Measurements from ENCODE around the gene IFT43. TPM values are rescaled to one million over a fixed set of nuclear protein-coding genes. Genes with fewer than 3 reads are reported as not detected.

The IFT43 gene
- total and polyA plus RNA-seq, 10 of the 15 experiments (the other 5 are each of a cell fraction or from before 2014, with no cell fraction given), result 8.2 to 24.8 (median 14.0) TPM

- peak; percentile 30; the same call in 1 of the 2 replicates for TF ChIP-seq ZNF592 (IDR thresholded peaks at IDR 0.05)
- TF ChIP-seq SIN3A (IDR thresholded peaks at IDR 0.05; ENCODE audit: low read depth, low read length), result no peak
- TF ChIP-seq MXI1 (IDR thresholded peaks at IDR 0.05; ENCODE audit: low read depth, low read length), result 0 out of 2 replicates have a peak, but pooled peaks have one; percentile 22
- no peak for TF ChIP-seq ZNF384 (IDR thresholded peaks at IDR 0.05; ENCODE audit: borderline replicate concordance, low read depth, low read length)
- TF ChIP-seq, protein P1, sequence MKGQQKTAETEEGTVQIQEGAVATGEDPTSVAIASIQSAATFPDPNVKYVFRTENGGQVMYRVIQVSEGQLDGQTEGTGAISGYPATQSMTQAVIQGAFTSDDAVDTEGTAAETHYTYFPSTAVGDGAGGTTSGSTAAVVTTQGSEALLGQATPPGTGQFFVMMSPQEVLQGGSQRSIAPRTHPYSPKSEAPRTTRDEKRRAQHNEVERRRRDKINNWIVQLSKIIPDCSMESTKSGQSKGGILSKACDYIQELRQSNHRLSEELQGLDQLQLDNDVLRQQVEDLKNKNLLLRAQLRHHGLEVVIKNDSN (IDR thresholded peaks at IDR 0.05; ENCODE audit: borderline replicate concordance, extremely low read length, insufficient read depth, low read depth, low read length), result peak; percentile 30
- TF ChIP-seq TBL1XR1 (IDR thresholded peaks at IDR 0.05; ENCODE audit: low read depth, low read length), result no peak
- TF ChIP-seq LARP7 (IDR thresholded peaks at IDR 0.05), result peak; percentile 91
- TF ChIP-seq, protein P2, sequence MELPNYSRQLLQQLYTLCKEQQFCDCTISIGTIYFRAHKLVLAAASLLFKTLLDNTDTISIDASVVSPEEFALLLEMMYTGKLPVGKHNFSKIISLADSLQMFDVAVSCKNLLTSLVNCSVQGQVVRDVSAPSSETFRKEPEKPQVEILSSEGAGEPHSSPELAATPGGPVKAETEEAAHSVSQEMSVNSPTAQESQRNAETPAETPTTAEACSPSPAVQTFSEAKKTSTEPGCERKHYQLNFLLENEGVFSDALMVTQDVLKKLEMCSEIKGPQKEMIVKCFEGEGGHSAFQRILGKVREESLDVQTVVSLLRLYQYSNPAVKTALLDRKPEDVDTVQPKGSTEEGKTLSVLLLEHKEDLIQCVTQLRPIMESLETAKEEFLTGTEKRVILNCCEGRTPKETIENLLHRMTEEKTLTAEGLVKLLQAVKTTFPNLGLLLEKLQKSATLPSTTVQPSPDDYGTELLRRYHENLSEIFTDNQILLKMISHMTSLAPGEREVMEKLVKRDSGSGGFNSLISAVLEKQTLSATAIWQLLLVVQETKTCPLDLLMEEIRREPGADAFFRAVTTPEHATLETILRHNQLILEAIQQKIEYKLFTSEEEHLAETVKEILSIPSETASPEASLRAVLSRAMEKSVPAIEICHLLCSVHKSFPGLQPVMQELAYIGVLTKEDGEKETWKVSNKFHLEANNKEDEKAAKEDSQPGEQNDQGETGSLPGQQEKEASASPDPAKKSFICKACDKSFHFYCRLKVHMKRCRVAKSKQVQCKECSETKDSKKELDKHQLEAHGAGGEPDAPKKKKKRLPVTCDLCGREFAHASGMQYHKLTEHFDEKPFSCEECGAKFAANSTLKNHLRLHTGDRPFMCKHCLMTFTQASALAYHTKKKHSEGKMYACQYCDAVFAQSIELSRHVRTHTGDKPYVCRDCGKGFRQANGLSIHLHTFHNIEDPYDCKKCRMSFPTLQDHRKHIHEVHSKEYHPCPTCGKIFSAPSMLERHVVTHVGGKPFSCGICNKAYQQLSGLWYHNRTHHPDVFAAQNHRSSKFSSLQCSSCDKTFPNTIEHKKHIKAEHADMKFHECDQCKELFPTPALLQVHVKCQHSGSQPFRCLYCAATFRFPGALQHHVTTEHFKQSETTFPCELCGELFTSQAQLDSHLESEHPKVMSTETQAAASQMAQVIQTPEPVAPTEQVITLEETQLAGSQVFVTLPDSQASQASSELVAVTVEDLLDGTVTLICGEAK (IDR thresholded peaks at IDR 0.05; ENCODE audit: borderline replicate concordance), result no peak
- TF ChIP-seq, protein P3, sequence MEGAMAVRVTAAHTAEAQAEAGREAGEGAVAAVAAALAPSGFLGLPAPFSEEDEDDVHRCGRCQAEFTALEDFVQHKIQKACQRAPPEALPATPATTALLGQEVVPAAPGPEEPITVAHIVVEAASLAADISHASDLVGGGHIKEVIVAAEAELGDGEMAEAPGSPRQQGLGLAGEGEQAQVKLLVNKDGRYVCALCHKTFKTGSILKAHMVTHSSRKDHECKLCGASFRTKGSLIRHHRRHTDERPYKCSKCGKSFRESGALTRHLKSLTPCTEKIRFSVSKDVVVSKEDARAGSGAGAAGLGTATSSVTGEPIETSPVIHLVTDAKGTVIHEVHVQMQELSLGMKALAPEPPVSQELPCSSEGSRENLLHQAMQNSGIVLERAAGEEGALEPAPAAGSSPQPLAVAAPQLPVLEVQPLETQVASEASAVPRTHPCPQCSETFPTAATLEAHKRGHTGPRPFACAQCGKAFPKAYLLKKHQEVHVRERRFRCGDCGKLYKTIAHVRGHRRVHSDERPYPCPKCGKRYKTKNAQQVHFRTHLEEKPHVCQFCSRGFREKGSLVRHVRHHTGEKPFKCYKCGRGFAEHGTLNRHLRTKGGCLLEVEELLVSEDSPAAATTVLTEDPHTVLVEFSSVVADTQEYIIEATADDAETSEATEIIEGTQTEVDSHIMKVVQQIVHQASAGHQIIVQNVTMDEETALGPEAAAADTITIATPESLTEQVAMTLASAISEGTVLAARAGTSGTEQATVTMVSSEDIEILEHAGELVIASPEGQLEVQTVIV (IDR thresholded peaks at IDR 0.05; ENCODE audit: borderline replicate concordance, partially characterized antibody), result no peak
- TF ChIP-seq CUX1 (IDR thresholded peaks at IDR 0.05; ENCODE audit: insufficient replicate concordance, low read depth, low read length), result no peak
These were observed 3.1 kb upstream of the IFT43 start (continued) for GRCh38 chr14:75982266-75983018.
